HG03439 (cell line): Measurements from ENCODE around the gene NUP188.

ENCODE experiments used
- ATAC-seq: cut with Tn5 transposase; IDR thresholded peaks from one replicate; pipeline ENCODE4 v1.9.1; 2021; ENCODE audit warnings: mild to moderate bottlenecking, moderate library complexity; ENCODE audit not compliant: unreplicated experiment

NUP188 gene

GRCh38 chr9:129027685-129028191 is 80.2 kb downstream of the NUP188 start:
- ATAC-seq: peak; percentile 38

GRCh38 chr9:129028192-129028966 is 80.9 kb downstream of the NUP188 start, which contains the start of gene SH3GLB2:
TSS of gene SH3GLB2 (minus strand) at chr9:129028331. CDS start at chr9:129028154, 177 bp downstream.
- peak; percentile 73 for ATAC-seq

GRCh38 chr9:129030191-129030590 is 82.7 kb downstream of the NUP188 start:
- no peak for ATAC-seq

- ATAC-seq: no peak
Measured at GRCh38 chr9:129031514-129031913, 84.0 kb downstream of the NUP188 start.

- ATAC-seq: no peak
Measured at GRCh38 chr9:129032541-129033159, 85.2 kb downstream of the NUP188 start.

- no peak for ATAC-seq
Measured at GRCh38 chr9:129033216-129033615, 85.7 kb downstream of the NUP188 start.

- ATAC-seq: peak; percentile 10
Measured at GRCh38 chr9:129035838-129036237, 88.3 kb downstream of the NUP188 start.

- peak; percentile 91 for ATAC-seq
Measured at GRCh38 chr9:129036241-129036922, 88.9 kb downstream of the NUP188 start, which contains the start of gene MIGA2. TSS of gene MIGA2 (plus strand) at chr9:129036626. CDS start at chr9:129040595, 3,969 bp downstream.

- ATAC-seq: peak; percentile 6
Measured at GRCh38 chr9:129036923-129037766, 89.6 kb downstream of the NUP188 start.

GRCh38 chr9:129037767-129038098 is 90.2 kb downstream of the NUP188 start:
- ATAC-seq: no peak

GRCh38 chr9:129038109-129038852 is 90.8 kb downstream of the NUP188 start:
- no peak for ATAC-seq

GRCh38 chr9:129040113-129040643 is 92.7 kb downstream of the NUP188 start:
- no peak for ATAC-seq

GRCh38 chr9:129042016-129042415 is 94.5 kb downstream of the NUP188 start:
- no peak for ATAC-seq

- no peak for ATAC-seq
Measured at GRCh38 chr9:129052592-129052991, 105.1 kb downstream of the NUP188 start.

- no peak for ATAC-seq
Measured at GRCh38 chr9:129053020-129053419, 105.5 kb downstream of the NUP188 start.

- ATAC-seq: no peak
Measured at GRCh38 chr9:129054163-129054851, 106.8 kb downstream of the NUP188 start.
